Lung (tissue), 12 donors: Measurements from ENCODE around the gene EMD. TPM values are rescaled to one million over a fixed set of nuclear protein-coding genes. Genes with fewer than 3 reads are reported as not detected.

ENCODE experiments used
- ATAC-seq: fragments of 200-7000 bp; cut with Tn5 transposase; one replicate; pipeline ENCODE4 v1.9.1; 2020; ENCODE audit warnings: moderate number of reproducible peaks; ENCODE audit not compliant: insufficient read depth, low FRiP score
- DNase-seq, 3 donors: peaks; one replicate each; pipeline ENCODE4 v3.0.0-alpha.2; 2013 to 2017
- H3K27ac ChIP-seq, 2 donors: one replicate each; pipeline ENCODE4 v1.5.1; 2013; ENCODE audit warnings: mild to moderate bottlenecking in 2 of 2, moderate library complexity in 2 of 2, control low read depth in 1 of 2, inconsistent platforms in 1 of 2, low read depth in 1 of 2, low read length in 1 of 2
- H3K27me3 ChIP-seq, 3 donors: one replicate each; pipeline ENCODE4 v1.5.1; 2013; ENCODE audit warnings: low read length in 2 of 3; ENCODE audit not compliant: control insufficient read depth in 3 of 3, insufficient read depth in 3 of 3
- H3K36me3 ChIP-seq, 4 donors: one replicate each; pipeline ENCODE4 v1.5.1; 2013; ENCODE audit warnings: low read length in 4 of 4, mild to moderate bottlenecking in 1 of 4, moderate library complexity in 1 of 4; ENCODE audit not compliant: control insufficient read depth in 4 of 4, insufficient read depth in 4 of 4
- H3K4me1 ChIP-seq, 5 donors: one replicate each; pipeline ENCODE4 v1.5.1; 2013; ENCODE audit warnings: low read length in 5 of 5, mild to moderate bottlenecking in 2 of 5, moderate library complexity in 1 of 5; ENCODE audit not compliant: control insufficient read depth in 5 of 5, insufficient read depth in 5 of 5
- H3K4me3 ChIP-seq: one replicate; pipeline ENCODE4 v1.5.1; 2013; ENCODE audit warnings: mild to moderate bottlenecking, control low read depth, moderate library complexity
- H3K9ac ChIP-seq, 2 donors: one replicate each; pipeline ENCODE4 v1.5.1; 2013; ENCODE audit warnings: low read length in 2 of 2, control low read depth in 1 of 2; ENCODE audit not compliant: insufficient read depth in 1 of 2
- H3K9me3 ChIP-seq, 4 donors: one replicate each; pipeline ENCODE4 v1.5.1; 2013; ENCODE audit warnings: low read length in 3 of 4, mild to moderate bottlenecking in 1 of 4, moderate library complexity in 1 of 4; ENCODE audit not compliant: control insufficient read depth in 4 of 4, insufficient read depth in 3 of 4
- WGBS, 2 donors: extraction: QIAGEN DNeasy Blood & Tissue Kit; methylation state at CpG; one replicate each; pipeline ENCODE4 v1.1.7; 2013; 5-methylcytosine and 5-hydroxymethylcytosine counted together
- polyA plus RNA-seq, 2 donors: library from polyadenylated mRNA; stranded (reverse); fragments of 200-250 nt; gene quantifications; one replicate each; pipeline ENCODE4 v1.2.1, GENCODE V29; 2013
- total RNA-seq, 2 donors: library from RNA; depleted of rRNA in 1 of 2; stranded (reverse); fragments of >200 nt in 1 of 2; gene quantifications; one replicate each; pipeline ENCODE4 v1.2.1, GENCODE V29; 2014 to 2021
- TF ChIP-seq, protein P1 (sequence below): IDR thresholded peaks from 2 replicates; pipeline ENCODE4 v1.5.1; 2012; ENCODE audit warnings: mild to moderate bottlenecking; ENCODE audit errors: control extremely low read depth, extremely low read depth
- donor health status: control.
- donor health status: control.
- donor health status: Bipolar disorder and iron deficiency.
- donor health status: healthy.
- donor health status: DM: yes; HTN: yes; CAD: no.

EMD gene
- total and polyA plus RNA-seq, 4 donors, result 33.0 to 108 (median 74.8) TPM

DNA sequence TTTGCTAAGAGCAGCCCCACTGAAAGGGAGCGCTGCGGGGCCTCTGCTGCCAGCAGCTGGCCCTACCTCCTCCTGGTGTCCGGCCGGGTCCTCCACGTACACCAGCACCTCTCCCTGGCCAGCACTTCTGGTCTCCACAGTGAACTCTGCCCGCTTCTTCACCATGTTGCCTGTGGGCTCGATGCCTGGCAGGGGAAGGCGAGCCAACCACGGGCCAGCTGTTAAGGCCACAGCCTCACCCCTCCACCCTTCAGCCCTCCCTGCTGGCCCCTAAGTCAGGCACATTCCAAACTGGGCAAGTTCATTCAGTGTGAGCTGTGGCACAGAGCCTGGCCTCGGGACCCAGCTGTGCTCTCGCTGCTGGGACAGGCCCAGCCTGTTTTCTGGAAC is 12.4 kb upstream of the EMD start:
- peaks cover 0 to 15% (median 0%) of the 10 kb centered on the region in 4 donors for H3K9me3 ChIP-seq
- no peaks in the 10 kb centered on the region for H3K27me3 ChIP-seq
- H3K4me3 ChIP-seq, result no peak overlapping the region
- peaks cover 0 to 10% (median 0%) of the 10 kb centered on the region in 5 donors for H3K4me1 ChIP-seq
- DNase-seq (no peak), ATAC-seq (no peak)
- H3K9ac ChIP-seq, result no peak overlapping the region
- H3K36me3 ChIP-seq, result peaks cover 22 to 51% (median 34%) of the 10 kb centered on the region in 4 donors
- TF ChIP-seq, protein P1, sequence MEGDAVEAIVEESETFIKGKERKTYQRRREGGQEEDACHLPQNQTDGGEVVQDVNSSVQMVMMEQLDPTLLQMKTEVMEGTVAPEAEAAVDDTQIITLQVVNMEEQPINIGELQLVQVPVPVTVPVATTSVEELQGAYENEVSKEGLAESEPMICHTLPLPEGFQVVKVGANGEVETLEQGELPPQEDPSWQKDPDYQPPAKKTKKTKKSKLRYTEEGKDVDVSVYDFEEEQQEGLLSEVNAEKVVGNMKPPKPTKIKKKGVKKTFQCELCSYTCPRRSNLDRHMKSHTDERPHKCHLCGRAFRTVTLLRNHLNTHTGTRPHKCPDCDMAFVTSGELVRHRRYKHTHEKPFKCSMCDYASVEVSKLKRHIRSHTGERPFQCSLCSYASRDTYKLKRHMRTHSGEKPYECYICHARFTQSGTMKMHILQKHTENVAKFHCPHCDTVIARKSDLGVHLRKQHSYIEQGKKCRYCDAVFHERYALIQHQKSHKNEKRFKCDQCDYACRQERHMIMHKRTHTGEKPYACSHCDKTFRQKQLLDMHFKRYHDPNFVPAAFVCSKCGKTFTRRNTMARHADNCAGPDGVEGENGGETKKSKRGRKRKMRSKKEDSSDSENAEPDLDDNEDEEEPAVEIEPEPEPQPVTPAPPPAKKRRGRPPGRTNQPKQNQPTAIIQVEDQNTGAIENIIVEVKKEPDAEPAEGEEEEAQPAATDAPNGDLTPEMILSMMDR, result no peak
- H3K27ac ChIP-seq, result peak overlapping the region; percentile 12 to 13
- WGBS, 2 donors, result 83 to 86% methylated on average over 7 to 11 of the region's 11 CpGs

DNA sequence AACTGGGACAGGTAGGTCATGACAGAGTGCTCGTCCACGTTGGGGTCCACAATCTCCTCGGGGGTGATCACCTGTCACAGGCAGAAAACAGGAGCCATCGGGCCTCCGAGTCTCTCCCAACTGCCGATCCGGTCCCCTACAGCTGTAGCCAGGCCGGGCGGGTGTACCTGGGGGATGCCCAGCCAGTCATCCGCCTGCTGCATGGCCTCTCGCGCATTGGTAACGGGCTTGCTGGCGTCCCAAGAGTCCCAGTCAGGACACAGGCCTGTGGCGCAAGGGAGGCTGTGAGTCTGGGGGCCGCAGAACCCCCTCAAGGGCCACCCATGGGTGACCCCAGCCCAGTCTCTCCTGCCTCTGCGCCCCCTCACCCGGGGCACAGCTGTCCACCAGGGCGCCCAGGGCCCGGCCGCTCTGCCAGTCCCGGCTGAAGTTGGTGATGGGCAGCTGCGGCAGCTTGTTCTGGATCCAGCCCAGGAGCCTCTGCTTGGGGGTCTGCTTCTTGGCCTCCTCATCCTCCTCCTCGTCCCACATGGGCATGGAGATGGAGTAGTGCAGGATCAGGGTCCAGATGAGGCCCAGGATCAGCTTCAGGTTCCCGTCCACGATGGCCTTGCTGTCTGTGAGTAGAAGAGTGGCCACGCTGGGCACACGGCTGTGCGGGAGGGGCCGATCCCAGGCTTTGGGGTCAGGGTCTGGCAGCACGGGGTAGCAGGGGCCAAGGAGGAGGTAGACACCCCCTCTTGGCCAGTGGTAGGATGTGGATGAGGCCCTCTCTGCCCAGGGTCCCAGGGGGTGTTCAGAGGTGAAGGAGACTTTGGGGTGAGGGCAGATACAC is 11.4 kb upstream of the EMD start:
- peak overlapping the region in 1 of 2 donors; percentile 13 for H3K9ac ChIP-seq
- H3K4me1 ChIP-seq, result peaks cover 0 to 13% (median 2%) of the 10 kb centered on the region in 5 donors
- peaks cover 13 to 41% (median 28%) of the 10 kb centered on the region in 4 donors for H3K36me3 ChIP-seq
- DNase-seq, result no peak
- peaks cover 0 to 15% (median 0%) of the 10 kb centered on the region in 4 donors for H3K9me3 ChIP-seq
- TF ChIP-seq, protein P1, result no peak
- WGBS, 2 donors, result 81 to 86% methylated on average over 23 to 31 of the region's 31 CpGs
- H3K27ac ChIP-seq, result peak overlapping the region; percentile 89 to 95
- no peaks in the 10 kb centered on the region for H3K27me3 ChIP-seq
- no peak overlapping the region for H3K4me3 ChIP-seq
- no peak for ATAC-seq

DNA sequence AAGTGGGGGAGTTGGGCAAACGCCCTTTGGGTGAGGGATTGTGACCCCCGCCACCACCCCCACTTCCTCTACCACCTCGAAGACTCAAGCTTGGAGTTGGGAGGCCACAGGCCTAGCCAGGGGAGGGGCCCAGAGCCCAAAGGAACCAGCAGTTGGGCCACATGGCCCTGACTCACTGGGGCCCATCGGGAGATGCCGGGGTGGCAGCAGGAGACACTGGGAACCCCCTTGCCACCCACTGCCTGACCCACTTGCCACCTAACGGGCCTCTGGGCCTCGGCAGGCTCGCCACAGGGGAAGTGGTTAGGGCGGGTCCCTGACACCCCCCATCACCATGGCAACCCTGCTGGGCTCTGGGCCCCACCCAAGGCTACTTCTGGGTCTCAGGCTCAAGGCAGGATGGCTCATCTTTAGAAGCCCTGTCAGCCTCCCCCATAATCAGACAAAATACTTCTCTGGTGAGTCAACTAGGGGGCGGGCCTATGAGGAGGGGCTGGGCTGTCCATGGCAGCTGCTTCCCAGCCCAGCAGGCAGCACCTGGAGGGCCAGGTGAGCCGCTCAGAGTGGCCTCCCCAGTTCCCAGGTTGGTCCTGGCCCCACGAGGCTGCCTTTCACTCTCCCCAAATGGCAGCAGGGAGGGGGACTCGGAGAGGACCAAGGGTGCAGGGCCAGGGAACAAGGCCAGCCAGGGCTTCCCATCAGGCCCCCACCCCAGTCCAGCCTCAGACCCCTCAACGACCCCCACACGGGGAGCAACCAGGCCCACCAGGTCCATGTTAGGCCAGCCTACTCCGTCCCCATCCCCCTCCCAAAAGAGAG is 10.3 kb upstream of the EMD start:
- DNase-seq (peak; percentile 54 to 64 (median 63)), ATAC-seq (peak; percentile 44)
- H3K27me3 ChIP-seq, result no peaks in the 10 kb centered on the region
- peaks cover 0 to 15% (median 0%) of the 10 kb centered on the region in 4 donors for H3K9me3 ChIP-seq
- H3K27ac ChIP-seq, result peak overlapping the region; percentile 89 to 95
- peaks cover 10 to 37% (median 24%) of the 10 kb centered on the region in 4 donors for H3K36me3 ChIP-seq
- H3K4me1 ChIP-seq, result peaks cover 0 to 18% (median 2%) of the 10 kb centered on the region in 5 donors
- H3K9ac ChIP-seq, result peak overlapping the region; percentile 4 to 62
- 5 to 29% methylated on average over 4 to 16 of the region's 16 CpGs for WGBS, 2 donors
- H3K4me3 ChIP-seq, result no peak overlapping the region
- TF ChIP-seq, protein P1, result no peak
